HUES64 (cell line): ENCODE measurements around the gene ALDOC. TPM values are rescaled to one million over a fixed set of nuclear protein-coding genes. Genes with fewer than 3 reads are reported as not detected.

Source experiments
- H3K27ac ChIP-seq: 2 replicates; pipeline ENCODE4 v1.7.0; 2013; ENCODE audit warnings: low read depth, low read length, inconsistent platforms
- H3K27me3 ChIP-seq: 2 replicates; pipeline ENCODE4 v1.6.1; 2013; ENCODE audit warnings: mild to moderate bottlenecking, low read length; ENCODE audit not compliant: insufficient read depth
- H3K36me3 ChIP-seq: 2 replicates; pipeline ENCODE4 v1.6.1; 2013; ENCODE audit warnings: mild to moderate bottlenecking, low read length; ENCODE audit not compliant: insufficient read depth
- H3K4me1 ChIP-seq: 2 replicates; pipeline ENCODE4 v1.6.1; 2013; ENCODE audit warnings: mild to moderate bottlenecking, low read length, moderate library complexity; ENCODE audit not compliant: insufficient read depth
- H3K4me3 ChIP-seq: 2 replicates; pipeline ENCODE4 v1.5.1; 2013; ENCODE audit warnings: mild to moderate bottlenecking, low read length, moderate library complexity
- H3K9ac ChIP-seq: 2 replicates; pipeline ENCODE4 v1.6.1; 2013; ENCODE audit warnings: mild to moderate bottlenecking, low read depth, low read length
- H3K9me3 ChIP-seq: 2 replicates; pipeline ENCODE4 v1.6.1; 2013; ENCODE audit warnings: low read depth, low read length; ENCODE audit not compliant: insufficient read depth
- WGBS: fragments of 150-250, 120-280 bp; methylation state at CpG from one replicate; pipeline ENCODE4 v1.1.7; 2013; ENCODE audit warnings: missing lambda C conversion rate; 5-methylcytosine and 5-hydroxymethylcytosine counted together
- polyA plus RNA-seq, 2 experiments: library from polyadenylated mRNA; stranded (reverse); fragments of 50-300 nt; gene quantifications; one replicate each; pipeline ENCODE4 v1.2.3, GENCODE V29; 2013

Gene ALDOC
- 36.8 TPM for polyA plus RNA-seq (2013, experiment 1 of 2)
- 52.5 TPM for polyA plus RNA-seq (2013, experiment 2 of 2)

- peaks cover 47% of the 10 kb centered on the region for H3K36me3 ChIP-seq
- no peaks in the 10 kb centered on the region for H3K9me3 ChIP-seq
- peak within 1 kb of the TSS; percentile 45 for H3K4me3 ChIP-seq
- H3K4me1 ChIP-seq = peaks cover 3% of the 10 kb centered on the region; the same call in 1 of the 2 replicates
- H3K9ac ChIP-seq = no peak within 1 kb of the TSS
- WGBS = 7% methylated on average over 26 of the region's 26 CpGs
- peak within 1 kb of the TSS; percentile 59; the same call in 1 of the 2 replicates for H3K27ac ChIP-seq
- H3K27me3 ChIP-seq = peaks cover 16% of the 10 kb centered on the region; the same call in 1 of the 2 replicates
Observed at GRCh38 chr17:28576758-28577465, at the start of gene ALDOC. TSS of gene ALDOC (minus strand) at chr17:28576895. CDS start at chr17:28575532, 1,363 bp downstream.

GRCh38 chr17:28624148-28624547 lies 47.5 kb upstream of the ALDOC start:
- WGBS = 96% methylated on average over 2 of the region's 2 CpGs
- peaks cover 96% of the 10 kb centered on the region for H3K36me3 ChIP-seq
- no peak overlapping the region for H3K27ac ChIP-seq
- H3K9me3 ChIP-seq = no peaks in the 10 kb centered on the region
- H3K4me3 ChIP-seq = no peak overlapping the region
- no peak overlapping the region for H3K9ac ChIP-seq
- no peaks in the 10 kb centered on the region for H3K4me1 ChIP-seq
- no peaks in the 10 kb centered on the region for H3K27me3 ChIP-seq

- H3K36me3 ChIP-seq = peaks cover 96% of the 10 kb centered on the region
- 94% methylated on average over 4 of the region's 4 CpGs for WGBS
- no peak overlapping the region for H3K9ac ChIP-seq
- no peak overlapping the region for H3K4me3 ChIP-seq
- H3K4me1 ChIP-seq = no peaks in the 10 kb centered on the region
- no peaks in the 10 kb centered on the region for H3K27me3 ChIP-seq
- no peaks in the 10 kb centered on the region for H3K9me3 ChIP-seq
- no peak overlapping the region for H3K27ac ChIP-seq
Observed at GRCh38 chr17:28623696-28624095, 47.0 kb upstream of the ALDOC start.

- Histone ChIP-seq H3K9me3 (no peaks in the 10 kb centered on the region), H3K4me3 (no peak overlapping the region), H3K27ac (no peak overlapping the region), H3K9ac (no peak overlapping the region), H3K4me1 (no peaks in the 10 kb centered on the region), H3K27me3 (no peaks in the 10 kb centered on the region), H3K36me3 (peaks cover 97% of the 10 kb centered on the region)
- 96% methylated on average over 2 of the region's 3 CpGs for WGBS
Observed at GRCh38 chr17:28622186-28622585, 45.5 kb upstream of the ALDOC start.

GRCh38 chr17:28620010-28620409 lies 43.3 kb upstream of the ALDOC start:
- 98% methylated on average over 2 of the region's 2 CpGs for WGBS
- Histone ChIP-seq H3K9me3 (no peaks in the 10 kb centered on the region), H3K27me3 (no peaks in the 10 kb centered on the region), H3K36me3 (peaks cover 100% of the 10 kb centered on the region), H3K4me1 (no peaks in the 10 kb centered on the region), H3K9ac (no peak overlapping the region), H3K4me3 (no peak overlapping the region), H3K27ac (no peak overlapping the region)

- H3K9ac ChIP-seq = no peak overlapping the region
- no peak overlapping the region for H3K27ac ChIP-seq
- peaks cover 99% of the 10 kb centered on the region for H3K36me3 ChIP-seq
- H3K4me1 ChIP-seq = no peaks in the 10 kb centered on the region
- no peak overlapping the region for H3K4me3 ChIP-seq
- no peaks in the 10 kb centered on the region for H3K27me3 ChIP-seq
- WGBS = 93% methylated on average over 2 of the region's 3 CpGs
- no peaks in the 10 kb centered on the region for H3K9me3 ChIP-seq
Observed at GRCh38 chr17:28618464-28618863, 41.8 kb upstream of the ALDOC start.

- Histone ChIP-seq H3K36me3 (peaks cover 98% of the 10 kb centered on the region), H3K4me1 (no peaks in the 10 kb centered on the region), H3K9ac (no peak overlapping the region), H3K4me3 (no peak overlapping the region), H3K27me3 (no peaks in the 10 kb centered on the region), H3K9me3 (no peaks in the 10 kb centered on the region), H3K27ac (no peak overlapping the region)
- 95% methylated on average over 7 of the region's 7 CpGs for WGBS
Observed at GRCh38 chr17:28616281-28616680, 39.6 kb upstream of the ALDOC start.

GRCh38 chr17:28615260-28615940 lies 38.7 kb upstream of the ALDOC start:
- 93% methylated on average over 3 of the region's 4 CpGs for WGBS
- Histone ChIP-seq H3K4me3 (no peak overlapping the region), H3K4me1 (no peaks in the 10 kb centered on the region), H3K27ac (no peak overlapping the region), H3K9ac (no peak overlapping the region), H3K27me3 (no peaks in the 10 kb centered on the region), H3K36me3 (peaks cover 98% of the 10 kb centered on the region), H3K9me3 (no peaks in the 10 kb centered on the region)

GRCh38 chr17:28613931-28614381 lies 37.3 kb upstream of the ALDOC start, which contains the start of gene RSKR:
TSS of gene RSKR (minus strand) at chr17:28614185. CDS start at chr17:28614161, 24 bp downstream.
- no peak within 1 kb of the TSS for H3K4me3 ChIP-seq
- H3K27me3 ChIP-seq = no peaks in the 10 kb centered on the region
- H3K36me3 ChIP-seq = peaks cover 96% of the 10 kb centered on the region
- no peak within 1 kb of the TSS for H3K27ac ChIP-seq
- 96% methylated on average over 5 of the region's 5 CpGs for WGBS
- H3K9ac ChIP-seq = no peak within 1 kb of the TSS
- H3K9me3 ChIP-seq = no peaks in the 10 kb centered on the region
- no peaks in the 10 kb centered on the region for H3K4me1 ChIP-seq

GRCh38 chr17:28612936-28613872 lies 36.5 kb upstream of the ALDOC start:
- Histone ChIP-seq H3K4me1 (no peaks in the 10 kb centered on the region), H3K4me3 (no peak overlapping the region), H3K9me3 (no peaks in the 10 kb centered on the region), H3K27ac (no peak overlapping the region), H3K9ac (no peak overlapping the region), H3K27me3 (no peaks in the 10 kb centered on the region), H3K36me3 (peaks cover 96% of the 10 kb centered on the region)
- WGBS = 91% methylated on average over 6 of the region's 6 CpGs
